ENCODE results near the gene ZNF697. TPM values are rescaled to one million over a fixed set of nuclear protein-coding genes. Genes with fewer than 3 reads are reported as not detected.
"Not testable (repeated sequence)": the region's sequence is repeated elsewhere in the genome, so short reads cannot be mapped to it uniquely, and the experiment has no call there.

Gene ZNF697
- total and polyA plus RNA-seq, 10 of the 15 experiments (the other 5 are each of a cell fraction or from before 2014, with no cell fraction given), result 0.48 to 5.9 (median 3.0) TPM

DNA sequence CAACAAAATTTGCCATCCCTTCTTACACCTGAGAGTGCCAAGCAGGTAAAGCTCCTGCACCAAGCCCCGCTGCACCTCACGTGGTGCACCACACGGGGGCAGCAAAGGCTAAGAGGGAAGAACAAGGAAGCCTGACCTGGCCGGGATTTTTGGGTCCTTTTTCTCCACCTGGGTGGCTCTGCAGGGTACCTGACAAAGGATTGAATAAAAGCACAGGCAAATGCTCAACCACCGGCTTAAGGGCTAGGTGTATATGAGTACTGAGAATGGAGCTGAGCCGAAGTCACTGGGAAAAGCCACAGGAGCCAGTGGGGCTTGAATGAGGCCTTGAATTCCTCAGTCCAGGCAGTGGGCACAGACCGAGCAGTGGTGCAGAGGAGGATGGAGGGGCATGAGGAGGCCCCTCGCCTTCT lies 36.4 kb downstream of the ZNF697 start (continued):
- TF ChIP-seq, protein P1, sequence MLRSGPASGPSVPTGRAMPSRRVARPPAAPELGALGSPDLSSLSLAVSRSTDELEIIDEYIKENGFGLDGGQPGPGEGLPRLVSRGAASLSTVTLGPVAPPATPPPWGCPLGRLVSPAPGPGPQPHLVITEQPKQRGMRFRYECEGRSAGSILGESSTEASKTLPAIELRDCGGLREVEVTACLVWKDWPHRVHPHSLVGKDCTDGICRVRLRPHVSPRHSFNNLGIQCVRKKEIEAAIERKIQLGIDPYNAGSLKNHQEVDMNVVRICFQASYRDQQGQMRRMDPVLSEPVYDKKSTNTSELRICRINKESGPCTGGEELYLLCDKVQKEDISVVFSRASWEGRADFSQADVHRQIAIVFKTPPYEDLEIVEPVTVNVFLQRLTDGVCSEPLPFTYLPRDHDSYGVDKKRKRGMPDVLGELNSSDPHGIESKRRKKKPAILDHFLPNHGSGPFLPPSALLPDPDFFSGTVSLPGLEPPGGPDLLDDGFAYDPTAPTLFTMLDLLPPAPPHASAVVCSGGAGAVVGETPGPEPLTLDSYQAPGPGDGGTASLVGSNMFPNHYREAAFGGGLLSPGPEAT (IDR thresholded peaks at IDR 0.05; ENCODE audit: low read depth), result no peak
- TF ChIP-seq HDGF (IDR thresholded peaks at IDR 0.05), result no peak
- TF ChIP-seq YY1 (IDR thresholded peaks at IDR 0.05; ENCODE audit: low read depth, low read length), result 0 out of 2 replicates have a peak, but pooled peaks have one; percentile 25
- TF ChIP-seq, protein P2, sequence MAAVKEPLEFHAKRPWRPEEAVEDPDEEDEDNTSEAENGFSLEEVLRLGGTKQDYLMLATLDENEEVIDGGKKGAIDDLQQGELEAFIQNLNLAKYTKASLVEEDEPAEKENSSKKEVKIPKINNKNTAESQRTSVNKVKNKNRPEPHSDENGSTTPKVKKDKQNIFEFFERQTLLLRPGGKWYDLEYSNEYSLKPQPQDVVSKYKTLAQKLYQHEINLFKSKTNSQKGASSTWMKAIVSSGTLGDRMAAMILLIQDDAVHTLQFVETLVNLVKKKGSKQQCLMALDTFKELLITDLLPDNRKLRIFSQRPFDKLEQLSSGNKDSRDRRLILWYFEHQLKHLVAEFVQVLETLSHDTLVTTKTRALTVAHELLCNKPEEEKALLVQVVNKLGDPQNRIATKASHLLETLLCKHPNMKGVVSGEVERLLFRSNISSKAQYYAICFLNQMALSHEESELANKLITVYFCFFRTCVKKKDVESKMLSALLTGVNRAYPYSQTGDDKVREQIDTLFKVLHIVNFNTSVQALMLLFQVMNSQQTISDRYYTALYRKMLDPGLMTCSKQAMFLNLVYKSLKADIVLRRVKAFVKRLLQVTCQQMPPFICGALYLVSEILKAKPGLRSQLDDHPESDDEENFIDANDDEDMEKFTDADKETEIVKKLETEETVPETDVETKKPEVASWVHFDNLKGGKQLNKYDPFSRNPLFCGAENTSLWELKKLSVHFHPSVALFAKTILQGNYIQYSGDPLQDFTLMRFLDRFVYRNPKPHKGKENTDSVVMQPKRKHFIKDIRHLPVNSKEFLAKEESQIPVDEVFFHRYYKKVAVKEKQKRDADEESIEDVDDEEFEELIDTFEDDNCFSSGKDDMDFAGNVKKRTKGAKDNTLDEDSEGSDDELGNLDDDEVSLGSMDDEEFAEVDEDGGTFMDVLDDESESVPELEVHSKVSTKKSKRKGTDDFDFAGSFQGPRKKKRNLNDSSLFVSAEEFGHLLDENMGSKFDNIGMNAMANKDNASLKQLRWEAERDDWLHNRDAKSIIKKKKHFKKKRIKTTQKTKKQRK (IDR thresholded peaks at IDR 0.05; ENCODE audit: low read depth, low read length), result no peak
- TF ChIP-seq RAD21 (IDR thresholded peaks at IDR 0.05; ENCODE audit: insufficient read depth, low read depth, low read length), result peak; percentile 92
- TF ChIP-seq, protein P3, sequence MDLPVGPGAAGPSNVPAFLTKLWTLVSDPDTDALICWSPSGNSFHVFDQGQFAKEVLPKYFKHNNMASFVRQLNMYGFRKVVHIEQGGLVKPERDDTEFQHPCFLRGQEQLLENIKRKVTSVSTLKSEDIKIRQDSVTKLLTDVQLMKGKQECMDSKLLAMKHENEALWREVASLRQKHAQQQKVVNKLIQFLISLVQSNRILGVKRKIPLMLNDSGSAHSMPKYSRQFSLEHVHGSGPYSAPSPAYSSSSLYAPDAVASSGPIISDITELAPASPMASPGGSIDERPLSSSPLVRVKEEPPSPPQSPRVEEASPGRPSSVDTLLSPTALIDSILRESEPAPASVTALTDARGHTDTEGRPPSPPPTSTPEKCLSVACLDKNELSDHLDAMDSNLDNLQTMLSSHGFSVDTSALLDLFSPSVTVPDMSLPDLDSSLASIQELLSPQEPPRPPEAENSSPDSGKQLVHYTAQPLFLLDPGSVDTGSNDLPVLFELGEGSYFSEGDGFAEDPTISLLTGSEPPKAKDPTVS (IDR thresholded peaks at IDR 0.05; ENCODE audit: low read depth, low read length), result no peak

DNA sequence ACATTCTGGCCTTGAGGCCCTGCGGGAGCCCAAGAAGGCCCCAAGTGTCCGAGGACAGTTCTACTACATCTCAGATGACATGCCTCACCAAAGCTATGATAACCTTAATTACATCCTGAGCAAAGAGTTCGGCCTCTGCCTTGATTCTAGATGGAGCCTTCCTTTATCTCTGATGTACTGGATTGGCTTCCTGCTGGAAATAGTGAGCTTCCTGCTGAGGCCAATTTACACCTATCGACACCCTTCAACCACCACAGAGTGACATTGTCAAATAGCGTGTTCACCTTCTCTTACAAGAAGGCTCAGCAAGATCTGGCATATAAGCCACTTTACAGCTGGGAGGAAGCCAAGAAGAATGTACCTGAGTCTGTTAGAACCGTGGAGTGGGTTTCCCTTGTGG lies 39.2 kb downstream of the ZNF697 start:
- ChIA-PET RAD21 (ENCODE audit: unreplicated experiment) (interaction anchor here (1.5 to 4.2 kb wide), 2 partner anchors 66 to 236 kb away, joined by 4 to 55 read pairs; no protein-coding TSS in a partner anchor), CTCF (interaction anchor here (0.7 to 14.9 kb wide), 4 partner anchors 28 to 236 kb away, joined by 3 to 446 read pairs (median 105); no protein-coding TSS in a partner anchor), SMC1A (ENCODE audit: uncharacterized antibody, unreplicated experiment) (interaction anchor here (0.8 to 4.1 kb wide), 4 partner anchors 21 to 236 kb away, joined by 3 to 36 read pairs (median 6); no protein-coding TSS in a partner anchor)
- H3K9ac ChIP-seq (ENCODE audit: control insufficient read depth, insufficient read depth, low read length); H3K27ac ChIP-seq (ENCODE audit: control insufficient read depth, insufficient read depth); intact Hi-C loops (cut with micrococcal nuclease; ENCODE audit: unreplicated experiment); FAIRE-seq; H4K20me1 ChIP-seq (ENCODE audit: control insufficient read depth, insufficient read depth); H3K36me3 ChIP-seq (ENCODE audit: control insufficient read depth in 2 of 2, insufficient read depth in 2 of 2, low read length in 1 of 2); in situ Hi-C loops (cut with MboI); POLR2A ChIA-PET; H3K4me1 ChIP-seq (ENCODE audit: control insufficient read depth, insufficient read depth, low read length); H3K4me2 ChIP-seq (ENCODE audit: control insufficient read depth, insufficient read depth); H3K9me3 ChIP-seq (replicated peaks; ENCODE audit: control insufficient read depth, insufficient read depth, low read length); ATAC-seq; BruUV-seq (replicated peaks); H3K27me3 ChIP-seq (replicated peaks in 1 of 2; ENCODE audit: control insufficient read depth in 2 of 2, insufficient read depth in 2 of 2, low read length in 1 of 2); H3K4me3 ChIP-seq; DNase-seq (ENCODE audit: low read depth, low spot score); H2AFZ ChIP-seq (ENCODE audit: control insufficient read depth, low read depth, low read length); H3K79me2 ChIP-seq (ENCODE audit: control insufficient read depth, insufficient read depth, low read length): not testable (repeated sequence)
- WGBS (ENCODE audit: insufficient coverage, insufficient replicate concordance, low lambda C conversion rate, missing lambda C conversion rate), result 37% methylated on average over 6 of the region's 6 CpGs

DNA sequence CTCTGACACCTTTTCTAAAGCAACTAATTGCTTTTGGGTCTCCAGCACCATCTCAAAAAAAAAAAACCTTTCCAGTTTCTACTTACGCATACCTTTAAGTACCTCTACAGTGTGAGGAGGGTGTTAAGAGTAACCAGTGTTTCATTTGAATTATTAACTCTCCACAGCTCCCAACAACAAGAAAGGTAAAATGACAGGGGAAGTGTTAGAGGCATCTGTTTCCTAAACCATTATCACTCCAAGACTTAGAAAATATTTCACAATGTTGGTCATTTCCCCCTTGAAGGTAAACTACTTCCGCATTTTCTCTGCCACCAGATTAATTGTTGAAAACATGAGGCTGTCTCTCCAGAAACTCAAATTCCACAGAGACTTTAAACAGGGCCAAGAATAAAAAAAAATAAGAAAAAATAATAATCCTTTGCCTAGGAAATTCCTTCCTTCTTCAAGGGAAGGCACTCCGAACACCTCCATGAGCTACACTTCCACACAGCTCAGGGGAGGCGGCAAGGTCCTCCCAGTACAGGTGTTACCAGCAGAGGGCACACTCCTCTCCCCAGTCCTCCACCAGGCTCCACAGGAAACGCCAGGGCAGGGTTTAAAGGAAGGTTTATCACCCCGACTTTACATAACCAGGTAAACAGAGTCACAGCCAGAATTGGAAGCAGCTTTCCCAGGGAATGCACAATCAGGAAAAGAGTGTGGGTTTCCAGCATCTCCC lies 40.8 kb downstream of the ZNF697 start:
- 71% methylated on average over 2 of the region's 6 CpGs for WGBS (ENCODE audit: insufficient coverage, insufficient replicate concordance, low lambda C conversion rate, missing lambda C conversion rate)

More for the DNA sequence above, 40.8 kb downstream of the ZNF697 start:
- FAIRE-seq; H4K20me1 ChIP-seq (ENCODE audit: control insufficient read depth, insufficient read depth); H3K36me3 ChIP-seq (ENCODE audit: control insufficient read depth in 2 of 2, insufficient read depth in 2 of 2, low read length in 1 of 2); H3K4me2 ChIP-seq (ENCODE audit: control insufficient read depth, insufficient read depth); H3K9ac ChIP-seq (ENCODE audit: control insufficient read depth, insufficient read depth, low read length); DNase-seq (ENCODE audit: low read depth, low spot score); BruUV-seq (replicated peaks); H3K27me3 ChIP-seq (replicated peaks in 1 of 2; ENCODE audit: control insufficient read depth in 2 of 2, insufficient read depth in 2 of 2, low read length in 1 of 2); POLR2A ChIA-PET; H3K9me3 ChIP-seq (replicated peaks; ENCODE audit: control insufficient read depth, insufficient read depth, low read length); in situ Hi-C loops (cut with MboI); H3K79me2 ChIP-seq (ENCODE audit: control insufficient read depth, insufficient read depth, low read length); H3K4me3 ChIP-seq; H3K4me1 ChIP-seq (ENCODE audit: control insufficient read depth, insufficient read depth, low read length); SMC1A ChIA-PET (ENCODE audit: uncharacterized antibody, unreplicated experiment); H2AFZ ChIP-seq (ENCODE audit: control insufficient read depth, low read depth, low read length); H3K27ac ChIP-seq (ENCODE audit: control insufficient read depth, insufficient read depth): not testable (repeated sequence)
- ATAC-seq, result peak; percentile 62
- RAD21 ChIA-PET (ENCODE audit: unreplicated experiment), result interaction anchor here (1.1 kb wide), 1 partner anchor 72 kb away, joined by 3 read pairs; no protein-coding TSS in a partner anchor
- CTCF ChIA-PET, result interaction anchor here (1.2 to 1.6 kb wide), 2 partner anchors 37 to 68 kb away, joined by 3 to 4 read pairs; no protein-coding TSS in a partner anchor
- intact Hi-C loops (cut with micrococcal nuclease; ENCODE audit: unreplicated experiment), result loop anchor here (2.0 kb wide), 1 partner anchor 24 kb away; no protein-coding TSS in a partner anchor

Data from GM12878 (cell line).